Heart left ventricle (tissue), 13 donors: ENCODE data around the gene CDC14B.

Source experiments
- POLR2A ChIP-seq, 2 donors: fragments of 450-650 bp; IDR thresholded peaks; one replicate each; pipeline ENCODE4 v1.6.1; 2017; ENCODE audit warnings: antibody characterized with exemption in 2 of 2, mild to moderate bottlenecking in 2 of 2, moderate library complexity in 2 of 2
- TF ChIP-seq, protein P1 (sequence below), 12 donors: fragments of 200-600 bp; sonication (generic) in 4 of 12; IDR thresholded peaks; one replicate each; pipeline versions ENCODE4 v1.5.0 to v1.8.0; 2018 to 2022; ENCODE audit warnings: antibody characterized with exemption in 12 of 12, mild to moderate bottlenecking in 5 of 12
- donor health status: ischemic (EF 13 %, LVEDD 7.1; RV severe dilation, severe dysfunction).
- donor health status: DM: no; HTN: yes; CAD: no.
- donor health status: DM: no; HTN: no; CAD: no.
- donor health status: ischemic (EF 25% LVEDD 6.9; RV normal size, moderate dysfunction).
- donor health status: ischemic (EF 25% LVEDD 5.7; RV mildly dilated, moderate dysfunction).
- donor health status: ischemic (EF 35%, LVEDD 5.7; RV mildly dilated, moderate dysfunction).
- donor health status: nonischemic (EF 11% LVEDD 7.7; RV severe dilation, severe dysfunction).
- donor health status: DM: yes; HTN: yes; CAD: no.
- donor health status: PGD.
- donor health status: ischemic (EF 29% LVEDD 5.4; RV normal size, mild dysfunction).
- donor health status: nonischemic (EF 23%, LVEDD 6.1; RV moderate dilation, normal function).

DNA sequence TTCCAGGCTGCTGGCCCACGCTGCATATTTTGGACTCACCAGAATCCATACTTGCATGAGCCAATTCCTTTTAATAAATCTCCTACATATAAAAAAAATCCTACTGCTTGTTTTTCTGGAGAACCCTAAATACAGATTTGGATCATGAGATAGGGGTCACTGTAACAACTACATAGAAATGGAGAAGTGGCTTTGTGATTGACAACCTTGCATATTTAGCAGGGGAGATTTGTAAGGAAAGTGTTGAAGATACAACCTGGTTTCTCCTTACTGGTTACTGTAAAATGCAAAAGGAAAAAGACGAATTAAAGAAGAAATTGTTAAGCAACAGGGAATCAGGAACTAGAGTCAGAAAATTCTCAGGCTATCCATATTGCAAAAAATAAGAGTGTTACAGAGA lies 94.9 kb downstream of the CDC14B start:
- no peak for TF ChIP-seq POLR2A (IDR thresholded peaks at IDR 0.05)
- TF ChIP-seq, protein P1, sequence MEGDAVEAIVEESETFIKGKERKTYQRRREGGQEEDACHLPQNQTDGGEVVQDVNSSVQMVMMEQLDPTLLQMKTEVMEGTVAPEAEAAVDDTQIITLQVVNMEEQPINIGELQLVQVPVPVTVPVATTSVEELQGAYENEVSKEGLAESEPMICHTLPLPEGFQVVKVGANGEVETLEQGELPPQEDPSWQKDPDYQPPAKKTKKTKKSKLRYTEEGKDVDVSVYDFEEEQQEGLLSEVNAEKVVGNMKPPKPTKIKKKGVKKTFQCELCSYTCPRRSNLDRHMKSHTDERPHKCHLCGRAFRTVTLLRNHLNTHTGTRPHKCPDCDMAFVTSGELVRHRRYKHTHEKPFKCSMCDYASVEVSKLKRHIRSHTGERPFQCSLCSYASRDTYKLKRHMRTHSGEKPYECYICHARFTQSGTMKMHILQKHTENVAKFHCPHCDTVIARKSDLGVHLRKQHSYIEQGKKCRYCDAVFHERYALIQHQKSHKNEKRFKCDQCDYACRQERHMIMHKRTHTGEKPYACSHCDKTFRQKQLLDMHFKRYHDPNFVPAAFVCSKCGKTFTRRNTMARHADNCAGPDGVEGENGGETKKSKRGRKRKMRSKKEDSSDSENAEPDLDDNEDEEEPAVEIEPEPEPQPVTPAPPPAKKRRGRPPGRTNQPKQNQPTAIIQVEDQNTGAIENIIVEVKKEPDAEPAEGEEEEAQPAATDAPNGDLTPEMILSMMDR (IDR thresholded peaks at IDR 0.05) = no peak
